ENCODE measurements around the gene SLC25A5.

Gene SLC25A5

GRCh38 chrX:119507206-119507605 is 39.0 kb downstream of the SLC25A5 start:
- no peak for DNase-seq

- DNase-seq = peak; percentile 61 to 66
Observed at GRCh38 chrX:119512146-119512800, 44.0 kb downstream of the SLC25A5 start.

GRCh38 chrX:119516157-119516702 is 48.0 kb downstream of the SLC25A5 start:
- DNase-seq = peak; percentile 69 to 72

- DNase-seq = no peak
Observed at GRCh38 chrX:119518371-119518770, 50.1 kb downstream of the SLC25A5 start.

Data from inflammatory macrophage (primary cell).